Ovary (tissue), 9 donors: ENCODE data around the gene PSME4. TPM values are rescaled to one million over a fixed set of nuclear protein-coding genes. Genes with fewer than 3 reads are reported as not detected.
A peak's percentile ranks its signal among the peaks of the same experiment; 100 is the strongest.

Experiments
- DNase-seq, 5 donors: peaks; one replicate each; pipeline ENCODE4 v3.0.0-alpha.2; 2019 to 2020
- H3K27ac ChIP-seq, 2 donors: fragments of 200-600 bp; one replicate each; pipeline versions ENCODE4 v1.5.1 to v1.8.0; 2019 to 2022
- H3K27me3 ChIP-seq: fragments of 200-600 bp; one replicate; pipeline ENCODE4 v1.8.0; 2022
- H3K36me3 ChIP-seq: fragments of 200-600 bp; sonication (generic); one replicate; pipeline ENCODE4 v1.5.1; 2019
- H3K4me1 ChIP-seq: one replicate; pipeline ENCODE4 v1.8.1; 2013; ENCODE audit warnings: mild to moderate bottlenecking, moderate library complexity; ENCODE audit not compliant: insufficient read depth
- H3K4me3 ChIP-seq: fragments of 200-600 bp; sonication (generic); one replicate; pipeline ENCODE4 v1.5.1; 2017
- H3K9me3 ChIP-seq, 2 donors: fragments of 200-600 bp in 1 of 2; sonication (generic) in 1 of 2; one replicate each; pipeline versions ENCODE4 v1.5.1 to v1.8.1; 2013 to 2019; ENCODE audit warnings: mild to moderate bottlenecking in 1 of 2, moderate library complexity in 1 of 2
- EP300 ChIP-seq: sonication (generic); formaldehyde crosslinking; IDR thresholded peaks from one replicate; pipeline ENCODE4 v1.6.1; 2017; ENCODE audit warnings: antibody characterized with exemption
- POLR2A ChIP-seq: fragments of 450-650 bp; IDR thresholded peaks from one replicate; pipeline ENCODE4 v1.6.1; 2017; ENCODE audit warnings: antibody characterized with exemption, mild to moderate bottlenecking, moderate library complexity
- WGBS, 3 donors: extraction: QIAGEN DNeasy Blood & Tissue Kit in 1 of 3; methylation state at CpG; one replicate each; pipeline versions ENCODE4 v1.1.5 to v1.1.7; 2013 to 2017; 5-methylcytosine and 5-hydroxymethylcytosine counted together
- intact Hi-C, 4 donors: fragments of 100-400 bp; cut with DNase I; formaldehyde crosslinking; loops; one replicate each; pipeline versions ENCODE4 v1.11.0 to v1.15.1; 2022 to 2023
- polyA plus RNA-seq, 2 donors: library from polyadenylated mRNA; stranded (reverse); fragments of 200-250 nt in 1 of 2; fragments of 350-450 nt in 1 of 2; fragmentation: Illumina TruSeq in 1 of 2; extraction: RNeasy Lipid Tissue Mini Kit (QIAGEN cat#74804) in 1 of 2; gene quantifications; one replicate each; pipeline ENCODE4 v1.2.3, GENCODE V29; 2013 to 2014
- total RNA-seq, 7 donors: library from RNA; depleted of rRNA in 2 of 7; stranded (reverse); fragments of >200 nt in 2 of 7; fragmentation: NEBNext Ultra II Directional in 3 of 7; extraction: Animal tissue kit (Norgen Biotek cat#: 25700) in 3 of 7; gene quantifications; one replicate each; pipeline versions ENCODE4 v1.1.0 to v1.2.4, GENCODE V29; 2016 to 2023
- TF ChIP-seq, protein P1 (sequence below), 3 donors: fragments of 450-650 bp in 2 of 3; fragments of 200-600 bp in 1 of 3; IDR thresholded peaks; one replicate each; pipeline versions ENCODE4 v1.5.1 to v1.8.0; 2016 to 2022; ENCODE audit warnings: antibody characterized with exemption in 3 of 3, mild to moderate bottlenecking in 1 of 3
- donor health status: DM: no; HTN: no; CAD: no; lungs with moderate emphysema.
- donor health status: DM: no; HTN: no; CAD: no.
- donor health status: Bipolar disorder and iron deficiency.
- donor health status: DM: yes; HTN: yes; CAD: no.
- donor health status: DM: no; HTN: no; CAD: no.
- donor health status: DM: yes; HTN: yes; CAD: no.

Gene PSME4
- total and polyA plus RNA-seq, 9 donors, result 12.8 to 52.1 (median 32.3) TPM

DNA sequence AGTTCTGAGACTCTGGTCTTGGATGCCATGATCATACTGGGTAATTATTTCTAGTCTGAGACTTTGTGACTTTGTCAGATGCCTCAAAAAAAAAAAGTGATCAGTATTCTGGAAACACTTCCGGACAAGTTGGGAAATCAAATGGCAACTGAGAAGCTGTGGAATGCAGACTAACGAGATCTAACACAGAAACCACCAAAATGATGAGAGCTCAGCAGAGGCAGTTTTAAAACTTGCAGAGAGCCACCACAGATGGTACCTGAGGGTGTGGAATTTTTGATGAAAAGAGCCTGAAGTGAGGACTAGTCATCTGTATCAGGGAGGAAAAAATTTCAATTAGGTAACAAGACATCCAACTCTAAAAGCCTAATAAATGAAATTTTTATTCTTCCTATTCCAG lies 105.5 kb downstream of the PSME4 start:
- no peaks in the 10 kb centered on the region for H3K27me3 ChIP-seq
- TF ChIP-seq, protein P1, sequence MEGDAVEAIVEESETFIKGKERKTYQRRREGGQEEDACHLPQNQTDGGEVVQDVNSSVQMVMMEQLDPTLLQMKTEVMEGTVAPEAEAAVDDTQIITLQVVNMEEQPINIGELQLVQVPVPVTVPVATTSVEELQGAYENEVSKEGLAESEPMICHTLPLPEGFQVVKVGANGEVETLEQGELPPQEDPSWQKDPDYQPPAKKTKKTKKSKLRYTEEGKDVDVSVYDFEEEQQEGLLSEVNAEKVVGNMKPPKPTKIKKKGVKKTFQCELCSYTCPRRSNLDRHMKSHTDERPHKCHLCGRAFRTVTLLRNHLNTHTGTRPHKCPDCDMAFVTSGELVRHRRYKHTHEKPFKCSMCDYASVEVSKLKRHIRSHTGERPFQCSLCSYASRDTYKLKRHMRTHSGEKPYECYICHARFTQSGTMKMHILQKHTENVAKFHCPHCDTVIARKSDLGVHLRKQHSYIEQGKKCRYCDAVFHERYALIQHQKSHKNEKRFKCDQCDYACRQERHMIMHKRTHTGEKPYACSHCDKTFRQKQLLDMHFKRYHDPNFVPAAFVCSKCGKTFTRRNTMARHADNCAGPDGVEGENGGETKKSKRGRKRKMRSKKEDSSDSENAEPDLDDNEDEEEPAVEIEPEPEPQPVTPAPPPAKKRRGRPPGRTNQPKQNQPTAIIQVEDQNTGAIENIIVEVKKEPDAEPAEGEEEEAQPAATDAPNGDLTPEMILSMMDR (IDR thresholded peaks at IDR 0.05), result no peak
- no peak for TF ChIP-seq EP300
- no peak for TF ChIP-seq POLR2A
- no peak overlapping the region for H3K27ac ChIP-seq
- H3K4me1 ChIP-seq, result no peaks in the 10 kb centered on the region
- no peaks in the 10 kb centered on the region for H3K36me3 ChIP-seq
- no peaks in the 10 kb centered on the region for H3K9me3 ChIP-seq
- DNase-seq, result no peak
- WGBS, 3 donors, result 81 to 91% (median 91%) methylated on average over 2 of the region's 2 CpGs
- H3K4me3 ChIP-seq, result no peak overlapping the region
- intact Hi-C loops, result no loop called here

DNA sequence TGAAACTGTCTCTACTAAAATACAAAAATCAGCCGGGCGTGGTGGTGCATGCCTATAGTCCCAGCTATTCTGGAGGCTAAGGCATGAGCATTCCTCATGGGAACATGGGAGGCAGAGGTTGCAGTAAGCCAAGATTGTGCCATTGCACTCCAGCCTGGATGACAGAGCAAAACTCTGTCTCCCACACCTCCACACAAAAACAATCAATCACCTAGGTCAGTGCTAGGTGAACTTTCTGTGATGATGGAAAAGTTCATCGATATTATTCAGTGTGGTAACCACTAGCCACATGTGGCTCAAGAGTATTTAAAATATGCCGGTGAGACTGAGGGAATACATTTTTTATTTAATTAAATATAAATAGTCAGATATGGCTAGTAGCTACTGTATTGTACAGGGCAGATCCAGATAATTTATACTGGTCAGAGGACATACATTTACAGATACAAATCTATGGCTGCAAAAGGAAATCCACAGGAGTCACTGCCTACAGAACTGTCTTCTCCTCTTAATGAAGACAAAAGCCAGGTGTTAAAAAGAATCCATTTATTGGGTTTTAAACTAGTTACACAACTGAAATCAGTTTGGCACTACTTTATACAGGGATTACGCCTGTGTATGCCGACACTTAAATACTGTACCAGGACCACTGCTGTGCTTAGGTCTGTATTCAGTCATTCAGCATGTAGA lies 107.1 kb downstream of the PSME4 start:
- H3K36me3 ChIP-seq, result no peaks in the 10 kb centered on the region
- H3K4me1 ChIP-seq, result peaks cover 2% of the 10 kb centered on the region
- H3K27me3 ChIP-seq, result no peaks in the 10 kb centered on the region
- WGBS, 3 donors, result 95 to 96% (median 96%) methylated on average over 6 of the region's 6 CpGs
- H3K27ac ChIP-seq, result no peak overlapping the region
- no peak for DNase-seq
- no peak overlapping the region for H3K4me3 ChIP-seq
- H3K9me3 ChIP-seq, result no peaks in the 10 kb centered on the region
- intact Hi-C loops, result no loop called here
- TF ChIP-seq EP300, result no peak
- TF ChIP-seq, protein P1 (IDR thresholded peaks at IDR 0.05), result no peak
- TF ChIP-seq POLR2A, result no peak

DNA sequence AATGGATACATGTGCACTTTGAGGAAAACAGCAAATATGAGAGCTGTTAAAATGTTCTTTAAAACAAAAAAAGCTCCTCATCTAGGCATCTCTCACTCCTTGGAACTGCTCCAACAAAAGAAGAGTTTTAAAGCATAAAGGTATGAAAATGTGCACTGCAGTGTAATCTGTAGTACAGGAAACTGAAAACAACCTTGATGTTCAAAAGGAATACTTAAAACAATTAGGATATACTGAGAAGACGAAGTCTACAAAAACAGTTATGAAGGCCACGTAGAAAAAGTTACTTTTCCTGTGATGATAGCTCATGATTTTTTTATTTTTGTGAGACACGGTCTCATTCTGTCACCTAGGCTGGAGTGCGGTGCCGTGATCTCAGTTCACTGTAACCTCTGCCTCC lies 109.0 kb downstream of the PSME4 start:
- DNase-seq, result no peak
- no peak overlapping the region for H3K27ac ChIP-seq
- TF ChIP-seq, protein P1 (IDR thresholded peaks at IDR 0.05), result no peak
- TF ChIP-seq EP300 (no peak), POLR2A (no peak)
- H3K36me3 ChIP-seq, result no peaks in the 10 kb centered on the region
- no peak overlapping the region for H3K4me3 ChIP-seq
- peaks cover 2% of the 10 kb centered on the region for H3K4me1 ChIP-seq
- intact Hi-C loops, result no loop called here
- 89 to 93% (median 92%) methylated on average over 5 of the region's 5 CpGs for WGBS, 3 donors
- no peaks in the 10 kb centered on the region for H3K27me3 ChIP-seq
- H3K9me3 ChIP-seq, result no peaks in the 10 kb centered on the region

DNA sequence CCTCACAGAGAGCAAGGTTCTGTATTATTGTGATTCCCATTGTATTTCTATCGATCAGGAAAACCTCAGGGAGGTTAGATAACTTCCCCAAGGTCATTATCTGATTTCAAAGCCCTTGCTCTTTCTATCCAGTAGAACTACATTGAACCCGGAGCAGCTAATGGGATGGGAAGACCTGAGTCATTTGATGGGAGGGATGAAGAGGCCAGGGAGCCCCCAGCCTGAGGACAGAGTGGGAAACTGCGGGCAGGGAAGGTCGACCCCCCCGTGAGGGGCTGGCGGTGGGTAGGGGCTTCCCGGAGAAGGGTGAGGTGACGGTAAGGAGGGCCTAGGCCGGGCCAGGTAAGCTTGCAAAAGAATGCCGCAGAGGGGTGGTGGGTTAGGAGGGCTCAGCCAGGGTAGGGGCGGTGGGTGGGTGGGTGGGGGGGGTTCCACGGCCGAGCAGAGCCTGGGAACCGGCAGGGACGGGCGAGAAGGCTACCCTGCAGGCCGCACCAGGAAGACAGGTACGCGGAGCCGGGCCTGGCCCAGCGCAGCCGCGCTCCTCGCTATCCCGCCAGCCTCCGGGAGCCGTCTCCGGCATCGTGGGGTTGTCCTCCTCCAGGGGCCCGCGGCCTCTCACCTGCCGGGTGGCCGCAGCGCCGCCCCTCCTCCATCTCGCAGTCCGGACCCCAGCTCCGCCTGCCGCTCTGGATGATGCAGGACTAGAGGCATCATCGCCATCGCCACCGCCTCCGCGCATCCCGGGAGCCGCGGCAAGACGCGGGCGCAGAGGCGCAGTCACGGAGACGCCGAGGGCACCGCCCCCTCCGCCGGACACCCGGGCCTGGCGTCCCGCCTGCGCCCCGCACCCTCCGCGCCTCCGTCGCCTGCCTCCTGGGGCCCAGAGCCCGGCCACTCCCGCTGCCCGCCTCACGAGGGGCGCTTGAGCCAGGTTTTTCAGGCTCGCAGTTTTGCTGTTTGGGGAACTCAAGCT lies 111.3 kb downstream of the PSME4 start, which contains the start of gene GPR75:
Gene GPR75 (minus strand): TSS at position 762 of the 976 bp plus-strand sequence. CDS start 5,211 bp downstream, outside the sequence.
- Histone ChIP-seq H3K4me3 (peak within 1 kb of the TSS; percentile 42), H3K9me3 (no peaks in the 10 kb centered on the region), H3K27ac (peak within 1 kb of the TSS; percentile 13 to 30), H3K36me3 (no peaks in the 10 kb centered on the region), H3K4me1 (peaks cover 2% of the 10 kb centered on the region), H3K27me3 (no peaks in the 10 kb centered on the region)
- TF ChIP-seq, protein P1 (IDR thresholded peaks at IDR 0.05), result no peak
- TF ChIP-seq POLR2A, result no peak
- TF ChIP-seq EP300, result no peak
- peak; percentile 24 to 58 (median 45) for DNase-seq
- intact Hi-C loops, result no loop called here
- WGBS, 3 donors, result 5 to 18% (median 6%) methylated on average over 64 to 72 of the region's 72 CpGs
